ENCODE measurements around the gene SLC25A6. TPM values are rescaled to one million over a fixed set of nuclear protein-coding genes. Genes with fewer than 3 reads are reported as not detected.

Gene SLC25A6
- total RNA-seq, 1 donor from 2014 or later, result 402 TPM

GRCh38 chrX:1423215-1423614, 31.3 kb upstream of the SLC25A6 start:
- H3K27me3 Mint-ChIP-seq (ENCODE audit: unreplicated experiment), result no peaks in the 10 kb centered on the region

DNA sequence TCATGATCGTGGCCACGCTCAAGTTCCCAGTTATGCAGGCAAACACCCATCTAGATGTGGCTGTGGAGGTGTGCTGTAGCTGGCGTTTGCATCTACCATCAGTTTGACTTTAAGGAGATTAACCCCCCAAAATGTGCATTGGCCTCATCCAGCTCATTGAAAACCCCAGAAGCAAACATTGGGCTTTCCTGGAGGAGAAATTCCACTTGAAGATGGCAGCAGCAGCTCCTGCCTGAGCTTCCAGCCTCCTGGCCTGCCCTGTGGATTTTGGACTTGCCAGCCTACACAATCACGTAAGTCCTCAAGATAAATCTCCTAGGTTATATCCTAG, 30.2 kb upstream of the SLC25A6 start:
- Mint-ChIP-seq H3K27me3 (ENCODE audit: unreplicated experiment) (no peaks in the 10 kb centered on the region), H3K4me1 (ENCODE audit: unreplicated experiment) (no peaks in the 10 kb centered on the region), H3K36me3 (ENCODE audit: unreplicated experiment) (peaks cover 36% of the 10 kb centered on the region), H3K4me3 (ENCODE audit: unreplicated experiment) (no peak overlapping the region), H3K9me3 (ENCODE audit: unreplicated experiment) (peaks cover 5% of the 10 kb centered on the region), H3K27ac (ENCODE audit: unreplicated experiment) (no peak overlapping the region)
- TF ChIP-seq, protein P1, sequence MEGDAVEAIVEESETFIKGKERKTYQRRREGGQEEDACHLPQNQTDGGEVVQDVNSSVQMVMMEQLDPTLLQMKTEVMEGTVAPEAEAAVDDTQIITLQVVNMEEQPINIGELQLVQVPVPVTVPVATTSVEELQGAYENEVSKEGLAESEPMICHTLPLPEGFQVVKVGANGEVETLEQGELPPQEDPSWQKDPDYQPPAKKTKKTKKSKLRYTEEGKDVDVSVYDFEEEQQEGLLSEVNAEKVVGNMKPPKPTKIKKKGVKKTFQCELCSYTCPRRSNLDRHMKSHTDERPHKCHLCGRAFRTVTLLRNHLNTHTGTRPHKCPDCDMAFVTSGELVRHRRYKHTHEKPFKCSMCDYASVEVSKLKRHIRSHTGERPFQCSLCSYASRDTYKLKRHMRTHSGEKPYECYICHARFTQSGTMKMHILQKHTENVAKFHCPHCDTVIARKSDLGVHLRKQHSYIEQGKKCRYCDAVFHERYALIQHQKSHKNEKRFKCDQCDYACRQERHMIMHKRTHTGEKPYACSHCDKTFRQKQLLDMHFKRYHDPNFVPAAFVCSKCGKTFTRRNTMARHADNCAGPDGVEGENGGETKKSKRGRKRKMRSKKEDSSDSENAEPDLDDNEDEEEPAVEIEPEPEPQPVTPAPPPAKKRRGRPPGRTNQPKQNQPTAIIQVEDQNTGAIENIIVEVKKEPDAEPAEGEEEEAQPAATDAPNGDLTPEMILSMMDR (IDR thresholded peaks at IDR 0.05), result no peak
- DNase-seq (ENCODE audit: extremely low spot score, unreplicated experiment), result no peak

More at GRCh38 chrX:1423215-1423614, 31.3 kb upstream of the SLC25A6 start:
- no peak for DNase-seq (ENCODE audit: extremely low spot score, unreplicated experiment)
- H3K4me3 Mint-ChIP-seq (ENCODE audit: unreplicated experiment), result no peak overlapping the region
- TF ChIP-seq, protein P1 (IDR thresholded peaks at IDR 0.05), result no peak
- H3K36me3 Mint-ChIP-seq (ENCODE audit: unreplicated experiment), result peaks cover 41% of the 10 kb centered on the region
- H3K27ac Mint-ChIP-seq (ENCODE audit: unreplicated experiment), result no peak overlapping the region
- no peaks in the 10 kb centered on the region for H3K4me1 Mint-ChIP-seq (ENCODE audit: unreplicated experiment)
- peaks cover 5% of the 10 kb centered on the region for H3K9me3 Mint-ChIP-seq (ENCODE audit: unreplicated experiment)

DNA sequence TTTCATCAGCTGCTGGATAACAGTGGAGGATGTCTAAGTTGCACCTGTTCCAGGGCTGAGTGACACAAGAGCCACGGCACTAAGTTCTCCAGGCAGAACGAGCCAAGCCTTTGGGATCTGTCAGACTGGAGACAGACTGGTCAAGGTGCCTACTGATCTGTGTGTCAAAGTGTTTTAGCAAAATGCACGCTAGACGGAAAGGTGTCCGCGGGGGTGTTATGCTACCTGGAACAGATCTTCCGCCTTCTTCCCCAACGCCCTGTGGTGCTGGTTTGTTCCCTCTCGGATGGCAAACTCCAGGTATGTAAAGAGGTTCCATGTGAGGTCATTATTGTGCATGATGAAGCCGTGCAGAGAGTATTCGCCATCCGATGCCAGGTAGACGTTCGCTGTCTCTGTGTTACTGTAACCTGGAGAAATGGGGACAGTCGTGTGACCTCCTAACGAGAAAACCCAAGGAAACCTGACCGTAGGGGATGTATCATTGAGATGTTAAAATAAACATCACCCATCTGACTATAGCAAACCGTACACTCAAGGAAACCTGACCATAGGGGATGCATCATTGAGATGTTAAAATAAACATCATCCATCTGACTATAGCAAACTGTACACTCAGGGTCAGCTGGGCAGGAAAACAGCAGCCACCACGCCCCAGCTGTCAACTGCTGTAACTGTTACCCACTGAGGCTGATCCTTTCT, 29.7 kb upstream of the SLC25A6 start:
- DNase-seq (ENCODE audit: extremely low spot score, unreplicated experiment), result no peak
- Mint-ChIP-seq H3K27ac (ENCODE audit: unreplicated experiment) (no peak overlapping the region), H3K4me3 (ENCODE audit: unreplicated experiment) (no peak overlapping the region), H3K9me3 (ENCODE audit: unreplicated experiment) (peaks cover 5% of the 10 kb centered on the region), H3K27me3 (ENCODE audit: unreplicated experiment) (no peaks in the 10 kb centered on the region), H3K36me3 (ENCODE audit: unreplicated experiment) (peaks cover 32% of the 10 kb centered on the region), H3K4me1 (ENCODE audit: unreplicated experiment) (no peaks in the 10 kb centered on the region)
- TF ChIP-seq, protein P1 (IDR thresholded peaks at IDR 0.05), result no peak

DNA sequence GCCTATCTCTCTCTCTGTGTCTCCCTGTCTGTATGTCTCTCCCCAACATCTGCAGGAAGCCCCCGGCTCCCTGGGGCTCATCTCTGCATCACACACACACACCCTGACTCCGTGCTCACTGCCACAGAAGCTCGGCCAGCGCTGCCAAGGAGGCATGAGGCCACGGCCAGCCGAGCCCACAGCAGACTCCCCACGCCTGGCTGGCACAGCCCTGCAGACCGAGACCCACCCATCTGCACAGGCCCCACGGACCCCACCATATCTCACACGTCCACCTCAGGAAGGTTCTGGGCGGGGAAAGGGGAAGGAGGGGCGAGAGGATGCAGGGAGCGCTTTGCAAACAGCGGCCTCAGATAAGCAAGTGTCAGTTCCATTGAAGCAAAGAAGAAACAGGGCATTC, 28.5 kb upstream of the SLC25A6 start:
- no peaks in the 10 kb centered on the region for H3K27me3 Mint-ChIP-seq (ENCODE audit: unreplicated experiment)
- no peak overlapping the region for H3K4me3 Mint-ChIP-seq (ENCODE audit: unreplicated experiment)
- TF ChIP-seq, protein P1 (IDR thresholded peaks at IDR 0.05), result no peak
- no peak for DNase-seq (ENCODE audit: extremely low spot score, unreplicated experiment)
- H3K4me1 Mint-ChIP-seq (ENCODE audit: unreplicated experiment), result no peaks in the 10 kb centered on the region
- H3K9me3 Mint-ChIP-seq (ENCODE audit: unreplicated experiment), result peaks cover 5% of the 10 kb centered on the region
- peaks cover 31% of the 10 kb centered on the region for H3K36me3 Mint-ChIP-seq (ENCODE audit: unreplicated experiment)
- no peak overlapping the region for H3K27ac Mint-ChIP-seq (ENCODE audit: unreplicated experiment)

- Mint-ChIP-seq H3K36me3 (ENCODE audit: unreplicated experiment) (peaks cover 27% of the 10 kb centered on the region), H3K27me3 (ENCODE audit: unreplicated experiment) (no peaks in the 10 kb centered on the region), H3K27ac (ENCODE audit: unreplicated experiment) (no peak overlapping the region), H3K4me3 (ENCODE audit: unreplicated experiment) (no peak overlapping the region), H3K4me1 (ENCODE audit: unreplicated experiment) (no peaks in the 10 kb centered on the region), H3K9me3 (ENCODE audit: unreplicated experiment) (peaks cover under 1% of the 10 kb centered on the region)
- no peak for DNase-seq (ENCODE audit: extremely low spot score, unreplicated experiment)
- TF ChIP-seq, protein P1 (IDR thresholded peaks at IDR 0.05), result no peak
Measured at GRCh38 chrX:1419545-1420355, 27.8 kb upstream of the SLC25A6 start.

Data from osteocyte (in vitro differentiated cells).